Mesothelial cell of epicardium (in vitro differentiated cells): Measurements from ENCODE around the gene PXDC1. TPM values are rescaled to one million over a fixed set of nuclear protein-coding genes. Genes with fewer than 3 reads are reported as not detected.

ENCODE experiments used
- DNase-seq, 2 experiments: peaks; one replicate each; pipeline ENCODE4 v3.0.0; 2021; ENCODE audit warnings: low spot score in 2 of 2; ENCODE audit not compliant: unreplicated experiment in 2 of 2
- H3K27ac Mint-ChIP-seq: 2 replicates; pipeline ENCODE4 v1.8.0; 2021; ENCODE audit warnings: mixed read lengths
- H3K27me3 Mint-ChIP-seq: 2 replicates; pipeline ENCODE4 v1.8.0; 2021; ENCODE audit warnings: low read depth, mixed read lengths
- H3K36me3 Mint-ChIP-seq: 2 replicates; pipeline ENCODE4 v1.8.0; 2021; ENCODE audit warnings: mixed read lengths
- H3K4me1 Mint-ChIP-seq: 2 replicates; pipeline ENCODE4 v1.8.0; 2021; ENCODE audit warnings: mixed read lengths
- H3K4me3 Mint-ChIP-seq: 2 replicates; pipeline ENCODE4 v1.8.0; 2021; ENCODE audit warnings: mild to moderate bottlenecking, moderate library complexity, mixed read lengths
- H3K9me3 Mint-ChIP-seq: 2 replicates; pipeline ENCODE4 v1.8.0; 2021; ENCODE audit warnings: mixed read lengths
- total RNA-seq: library from RNA; stranded (reverse); gene quantifications from 3 replicates; pipeline ENCODE4 v1.2.1, GENCODE V29; 2021
- TF ChIP-seq, protein P1 (sequence below): fragments of 200-600 bp; sonication (generic); IDR thresholded peaks from one replicate; pipeline ENCODE4 v1.5.0; 2021; ENCODE audit warnings: antibody characterized with exemption; ENCODE audit not compliant: unreplicated experiment

The PXDC1 gene
- total RNA-seq, 1 donor from 2014 or later: 33.8 TPM

DNA sequence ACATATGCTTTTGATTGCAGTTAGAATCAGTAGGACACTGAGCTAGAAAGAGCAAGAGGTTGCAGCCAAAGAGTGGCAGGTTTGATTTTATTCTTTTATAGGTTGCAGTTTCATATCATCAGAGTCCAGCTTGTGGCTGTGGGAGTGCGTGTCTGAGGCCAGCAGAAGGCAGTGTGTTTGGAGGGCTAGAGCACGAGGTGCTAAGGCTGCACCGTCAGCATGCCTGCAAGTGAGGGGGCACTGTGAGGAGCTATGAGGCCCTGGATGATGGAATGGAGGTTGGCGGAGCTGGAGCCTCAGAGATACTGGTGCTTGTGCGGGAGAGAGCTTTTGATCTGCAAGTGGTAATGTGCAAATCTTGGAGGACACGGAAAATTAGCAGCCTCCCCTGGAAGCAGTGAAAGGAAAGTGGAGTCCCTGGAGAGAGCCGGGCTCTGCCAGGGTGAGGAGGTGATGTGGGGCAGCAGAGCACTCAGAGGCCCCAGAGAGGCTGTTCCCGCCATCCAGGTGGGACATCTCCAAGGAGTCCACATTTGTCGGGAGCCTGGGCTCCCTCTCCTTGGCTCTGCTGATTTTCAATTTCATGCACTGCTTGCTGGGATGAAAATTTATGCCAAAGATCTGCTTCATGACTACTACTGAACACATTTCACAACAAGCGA is 43.6 kb downstream of the PXDC1 start:
- TF ChIP-seq, protein P1, sequence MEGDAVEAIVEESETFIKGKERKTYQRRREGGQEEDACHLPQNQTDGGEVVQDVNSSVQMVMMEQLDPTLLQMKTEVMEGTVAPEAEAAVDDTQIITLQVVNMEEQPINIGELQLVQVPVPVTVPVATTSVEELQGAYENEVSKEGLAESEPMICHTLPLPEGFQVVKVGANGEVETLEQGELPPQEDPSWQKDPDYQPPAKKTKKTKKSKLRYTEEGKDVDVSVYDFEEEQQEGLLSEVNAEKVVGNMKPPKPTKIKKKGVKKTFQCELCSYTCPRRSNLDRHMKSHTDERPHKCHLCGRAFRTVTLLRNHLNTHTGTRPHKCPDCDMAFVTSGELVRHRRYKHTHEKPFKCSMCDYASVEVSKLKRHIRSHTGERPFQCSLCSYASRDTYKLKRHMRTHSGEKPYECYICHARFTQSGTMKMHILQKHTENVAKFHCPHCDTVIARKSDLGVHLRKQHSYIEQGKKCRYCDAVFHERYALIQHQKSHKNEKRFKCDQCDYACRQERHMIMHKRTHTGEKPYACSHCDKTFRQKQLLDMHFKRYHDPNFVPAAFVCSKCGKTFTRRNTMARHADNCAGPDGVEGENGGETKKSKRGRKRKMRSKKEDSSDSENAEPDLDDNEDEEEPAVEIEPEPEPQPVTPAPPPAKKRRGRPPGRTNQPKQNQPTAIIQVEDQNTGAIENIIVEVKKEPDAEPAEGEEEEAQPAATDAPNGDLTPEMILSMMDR: no peak
- Mint-ChIP-seq H3K27me3 (no peaks in the 10 kb centered on the region), H3K4me1 (peaks cover 8% of the 10 kb centered on the region), H3K9me3 (peaks cover 27% of the 10 kb centered on the region), H3K36me3 (peaks cover 3% of the 10 kb centered on the region), H3K4me3 (no peak overlapping the region), H3K27ac (no peak overlapping the region)
- no peak for DNase-seq

DNA sequence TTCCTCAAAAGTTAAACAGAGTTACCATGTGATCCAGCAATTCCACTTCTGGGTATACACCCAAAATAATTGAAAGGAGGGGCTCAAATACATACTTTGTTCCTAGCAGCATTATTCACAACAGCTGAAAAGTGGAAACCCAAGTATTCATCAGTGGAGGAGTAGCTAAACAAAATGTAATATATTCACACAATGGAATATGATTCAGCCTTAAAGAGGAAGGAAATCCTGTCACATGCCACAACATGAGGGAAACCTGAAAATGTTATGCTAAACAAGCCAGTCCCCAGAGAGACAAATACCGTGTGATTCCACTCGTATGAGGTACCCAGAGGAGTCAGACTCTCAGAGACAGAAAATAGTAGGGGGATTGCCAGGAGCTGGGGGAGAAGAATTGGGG is 44.5 kb downstream of the PXDC1 start:
- DNase-seq: no peak
- H3K9me3 Mint-ChIP-seq: peaks cover 27% of the 10 kb centered on the region

DNA sequence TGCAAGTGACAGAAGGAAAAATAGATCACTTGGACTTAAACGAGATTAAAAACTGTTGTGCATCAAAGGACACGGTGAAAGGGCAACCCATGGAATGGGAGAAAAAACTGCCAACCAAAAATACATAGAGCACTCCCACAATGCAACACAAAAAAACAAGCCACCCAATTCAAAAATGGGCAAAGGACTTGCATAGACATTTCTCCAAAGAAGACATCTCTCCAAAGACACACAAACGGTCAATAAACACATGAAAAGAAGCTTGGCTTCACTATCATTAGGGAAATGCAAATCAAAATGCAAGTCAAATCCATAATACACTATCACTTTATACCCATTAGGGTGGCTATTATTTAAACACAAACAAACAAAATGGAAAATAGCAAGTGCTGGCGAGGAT is 45.0 kb downstream of the PXDC1 start:
- TF ChIP-seq, protein P1: no peak
- no peaks in the 10 kb centered on the region for H3K4me1 Mint-ChIP-seq
- DNase-seq: no peak
- H3K4me3 Mint-ChIP-seq: no peak overlapping the region
- H3K27me3 Mint-ChIP-seq: no peaks in the 10 kb centered on the region
- H3K9me3 Mint-ChIP-seq: peaks cover 27% of the 10 kb centered on the region
- H3K27ac Mint-ChIP-seq: no peak overlapping the region
- H3K36me3 Mint-ChIP-seq: peaks cover 3% of the 10 kb centered on the region

More for the DNA sequence above, 44.5 kb downstream of the PXDC1 start:
- Mint-ChIP-seq H3K4me3 (no peak overlapping the region), H3K4me1 (peaks cover 4% of the 10 kb centered on the region), H3K27me3 (no peaks in the 10 kb centered on the region), H3K27ac (no peak overlapping the region), H3K36me3 (peaks cover 3% of the 10 kb centered on the region)
- TF ChIP-seq, protein P1: no peak

DNA sequence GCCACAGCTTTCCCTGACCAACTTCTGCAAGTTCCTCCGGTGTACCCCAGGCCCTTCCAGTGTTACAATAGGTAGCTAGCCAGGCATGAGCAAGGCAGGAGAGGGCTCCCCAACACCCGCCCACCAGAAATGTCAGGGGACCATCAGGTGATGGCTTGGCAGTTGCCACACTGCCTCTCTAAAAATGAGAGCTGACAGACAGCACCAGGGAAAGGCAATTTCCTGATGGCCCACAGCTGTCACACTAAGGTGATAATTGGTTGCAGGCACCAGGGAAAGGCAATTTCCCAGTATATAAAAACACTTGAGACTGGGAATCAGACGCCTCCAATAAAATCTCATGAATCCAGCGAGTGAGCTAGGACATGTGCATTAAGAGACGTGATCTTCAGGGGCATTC is 49.9 kb downstream of the PXDC1 start:
- H3K27ac Mint-ChIP-seq: no peak overlapping the region
- peaks cover 4% of the 10 kb centered on the region for H3K36me3 Mint-ChIP-seq
- no peaks in the 10 kb centered on the region for H3K27me3 Mint-ChIP-seq
- no peak for DNase-seq
- H3K9me3 Mint-ChIP-seq: peaks cover 32% of the 10 kb centered on the region
- H3K4me1 Mint-ChIP-seq: no peaks in the 10 kb centered on the region
- TF ChIP-seq, protein P1: no peak
- H3K4me3 Mint-ChIP-seq: no peak overlapping the region

DNA sequence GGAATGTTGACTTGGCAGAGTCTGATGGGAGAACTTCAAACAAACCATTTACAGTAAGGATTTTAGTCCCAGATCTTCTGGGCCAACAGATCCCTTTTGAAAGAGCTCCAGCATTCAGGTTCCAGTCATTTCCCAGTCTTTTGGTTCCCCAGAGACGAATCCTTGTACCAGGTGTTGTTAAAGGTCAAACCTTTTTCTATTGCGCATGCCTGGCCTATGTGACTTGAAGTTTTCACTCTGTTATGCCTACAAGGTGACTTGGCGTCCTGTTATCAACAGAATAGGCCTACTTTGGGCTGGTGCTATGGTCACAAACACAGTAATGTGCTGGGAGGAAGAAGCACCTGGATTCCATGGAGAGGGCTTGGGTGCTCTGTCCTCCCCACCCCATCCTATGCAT is 52.3 kb downstream of the PXDC1 start:
- peaks cover 2% of the 10 kb centered on the region for H3K36me3 Mint-ChIP-seq
- no peaks in the 10 kb centered on the region for H3K27me3 Mint-ChIP-seq
- no peak overlapping the region for H3K4me3 Mint-ChIP-seq
- H3K9me3 Mint-ChIP-seq: peaks cover 12% of the 10 kb centered on the region
- no peaks in the 10 kb centered on the region for H3K4me1 Mint-ChIP-seq
- no peak overlapping the region for H3K27ac Mint-ChIP-seq
- TF ChIP-seq, protein P1: no peak
- DNase-seq: no peak
